ENCODE data around the gene C18orf63. TPM values are rescaled to one million over a fixed set of nuclear protein-coding genes. Genes with fewer than 3 reads are reported as not detected.
A peak's percentile ranks its signal among the peaks of the same experiment; 100 is the strongest.

The C18orf63 gene
- not detected for total RNA-seq

DNA sequence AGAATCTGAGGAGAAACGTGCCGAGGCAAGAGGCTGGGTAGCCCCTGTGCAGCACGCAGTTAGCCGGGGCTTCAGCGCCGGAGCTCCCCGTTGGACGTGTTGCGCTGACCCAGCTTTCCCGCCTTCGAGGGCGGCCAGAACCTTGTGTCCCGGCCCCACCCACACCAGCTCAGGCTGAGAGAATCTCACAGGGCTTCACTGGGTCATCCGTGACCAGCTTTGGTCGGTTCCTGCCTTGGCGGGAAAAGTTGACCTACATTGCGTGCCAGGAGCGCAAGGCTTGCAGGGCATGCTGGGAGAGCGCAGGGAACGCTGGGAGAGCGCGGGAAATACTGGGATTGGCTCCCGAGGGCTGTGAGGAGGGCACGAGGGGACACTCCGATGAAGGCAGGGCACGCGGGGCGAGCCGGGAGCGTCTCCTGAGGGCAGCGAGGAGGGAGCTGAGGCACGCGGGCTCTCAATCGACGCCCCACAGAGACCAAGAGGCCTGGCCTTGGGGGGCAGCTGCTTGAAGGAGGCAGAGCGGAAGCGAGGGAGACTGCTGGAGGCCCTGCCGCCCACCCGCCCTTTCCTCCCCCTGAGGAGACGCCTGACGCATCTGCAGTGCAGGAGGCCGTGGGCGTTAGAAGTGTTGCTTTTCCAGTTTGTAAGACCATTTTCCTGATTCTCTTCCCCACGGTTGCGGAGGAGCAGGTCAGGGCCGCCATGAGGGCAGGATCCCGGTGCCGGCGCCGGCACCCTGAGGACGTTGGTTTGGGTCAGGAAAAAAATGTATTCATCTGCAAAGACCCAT, at the start of gene C18orf63:
Gene C18orf63 (plus strand): TSS at position 376 of the 793 bp plus-strand sequence. CDS start 2,027 bp downstream, outside the sequence.
- intact Hi-C loops (cut with DNase I) = no loop called here
- no peaks in the 10 kb centered on the region for H3K9me3 ChIP-seq
- no peak for TF ChIP-seq POLR2AphosphoS5 (IDR thresholded peaks at IDR 0.05; ENCODE audit: insufficient read depth in 1 of 2, low read depth in 1 of 2)
- TF ChIP-seq, protein P1, sequence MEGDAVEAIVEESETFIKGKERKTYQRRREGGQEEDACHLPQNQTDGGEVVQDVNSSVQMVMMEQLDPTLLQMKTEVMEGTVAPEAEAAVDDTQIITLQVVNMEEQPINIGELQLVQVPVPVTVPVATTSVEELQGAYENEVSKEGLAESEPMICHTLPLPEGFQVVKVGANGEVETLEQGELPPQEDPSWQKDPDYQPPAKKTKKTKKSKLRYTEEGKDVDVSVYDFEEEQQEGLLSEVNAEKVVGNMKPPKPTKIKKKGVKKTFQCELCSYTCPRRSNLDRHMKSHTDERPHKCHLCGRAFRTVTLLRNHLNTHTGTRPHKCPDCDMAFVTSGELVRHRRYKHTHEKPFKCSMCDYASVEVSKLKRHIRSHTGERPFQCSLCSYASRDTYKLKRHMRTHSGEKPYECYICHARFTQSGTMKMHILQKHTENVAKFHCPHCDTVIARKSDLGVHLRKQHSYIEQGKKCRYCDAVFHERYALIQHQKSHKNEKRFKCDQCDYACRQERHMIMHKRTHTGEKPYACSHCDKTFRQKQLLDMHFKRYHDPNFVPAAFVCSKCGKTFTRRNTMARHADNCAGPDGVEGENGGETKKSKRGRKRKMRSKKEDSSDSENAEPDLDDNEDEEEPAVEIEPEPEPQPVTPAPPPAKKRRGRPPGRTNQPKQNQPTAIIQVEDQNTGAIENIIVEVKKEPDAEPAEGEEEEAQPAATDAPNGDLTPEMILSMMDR (IDR thresholded peaks at IDR 0.05) = no peak
- H3K27me3 ChIP-seq = no peaks in the 10 kb centered on the region
- no peak within 1 kb of the TSS for H3K4me3 ChIP-seq
- H3K4me1 ChIP-seq = no peaks in the 10 kb centered on the region
- H3K27ac ChIP-seq = no peak within 1 kb of the TSS
- DNase-seq (ENCODE audit: extremely low spot score in 2 of 2) = no peak
- no peaks in the 10 kb centered on the region for H3K36me3 ChIP-seq

- Histone ChIP-seq H3K27ac (no peak overlapping the region), H3K4me1 (peaks cover 3% of the 10 kb centered on the region), H3K36me3 (peaks cover 0 to 13% of the 10 kb centered on the region in 2 donors), H3K9me3 (no peaks in the 10 kb centered on the region), H3K27me3 (no peaks in the 10 kb centered on the region), H3K4me3 (no peak overlapping the region)
- TF ChIP-seq POLR2AphosphoS5 (IDR thresholded peaks at IDR 0.05; ENCODE audit: insufficient read depth in 1 of 2, low read depth in 1 of 2) = no peak
- TF ChIP-seq, protein P1 (IDR thresholded peaks at IDR 0.05) = no peak
- no peak for TF ChIP-seq POLR2A (IDR thresholded peaks at IDR 0.05)
- DNase-seq (ENCODE audit: extremely low spot score in 2 of 2) = no peak
- intact Hi-C loops (cut with DNase I) = no loop called here
These were observed 49.5 kb upstream of the C18orf63 start for GRCh38 chr18:74266161-74266560.

GRCh38 chr18:74268175-74268574, 47.5 kb upstream of the C18orf63 start:
- Histone ChIP-seq H3K4me3 (no peak overlapping the region), H3K27me3 (no peaks in the 10 kb centered on the region), H3K27ac (no peak overlapping the region), H3K4me1 (peaks cover 12% of the 10 kb centered on the region), H3K9me3 (no peaks in the 10 kb centered on the region), H3K36me3 (peaks cover 0 to under 1% of the 10 kb centered on the region in 2 donors)
- no peak for DNase-seq (ENCODE audit: extremely low spot score in 2 of 2)
- intact Hi-C loops (cut with DNase I) = no loop called here
- TF ChIP-seq POLR2A (IDR thresholded peaks at IDR 0.05) (no peak), POLR2AphosphoS5 (IDR thresholded peaks at IDR 0.05; ENCODE audit: insufficient read depth in 1 of 2, low read depth in 1 of 2) (no peak)
- TF ChIP-seq, protein P1 (IDR thresholded peaks at IDR 0.05) = no peak

GRCh38 chr18:74268933-74269620, 46.6 kb upstream of the C18orf63 start:
- Histone ChIP-seq H3K36me3 (no peaks in the 10 kb centered on the region), H3K4me1 (peaks cover 12% of the 10 kb centered on the region), H3K4me3 (no peak overlapping the region), H3K9me3 (no peaks in the 10 kb centered on the region), H3K27me3 (no peaks in the 10 kb centered on the region), H3K27ac (no peak overlapping the region)
- intact Hi-C loops (cut with DNase I) = no loop called here
- no peak for DNase-seq (ENCODE audit: extremely low spot score in 2 of 2)
- TF ChIP-seq POLR2AphosphoS5 (IDR thresholded peaks at IDR 0.05; ENCODE audit: insufficient read depth in 1 of 2, low read depth in 1 of 2) (no peak), POLR2A (IDR thresholded peaks at IDR 0.05) (no peak)
- TF ChIP-seq, protein P1 (IDR thresholded peaks at IDR 0.05) = no peak

DNA sequence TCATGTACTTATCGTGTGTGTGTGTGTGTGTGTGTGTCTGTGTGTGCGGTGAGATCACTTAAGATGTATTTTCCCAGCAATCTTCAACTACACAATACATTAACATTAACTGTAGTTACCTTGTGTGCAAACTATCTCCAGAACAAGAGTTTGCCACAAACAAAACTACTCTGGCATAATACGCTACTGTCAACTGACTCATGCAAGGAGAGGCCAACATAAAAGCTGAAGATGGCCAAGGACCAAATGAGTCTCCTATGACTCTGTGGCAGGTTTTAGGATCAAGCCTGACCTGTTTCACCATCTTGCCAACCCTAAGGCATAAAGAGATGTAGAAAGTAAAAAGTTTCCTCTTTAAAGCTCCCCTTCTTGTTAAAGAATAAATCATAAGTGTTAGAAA, 44.0 kb upstream of the C18orf63 start:
- no peaks in the 10 kb centered on the region for H3K27me3 ChIP-seq
- intact Hi-C loops (cut with DNase I) = no loop called here
- no peak for DNase-seq (ENCODE audit: extremely low spot score in 2 of 2)
- peaks cover 27% of the 10 kb centered on the region for H3K4me1 ChIP-seq
- no peak overlapping the region for H3K4me3 ChIP-seq
- H3K36me3 ChIP-seq = no peaks in the 10 kb centered on the region
- no peaks in the 10 kb centered on the region for H3K9me3 ChIP-seq
- H3K27ac ChIP-seq = no peak overlapping the region
- TF ChIP-seq, protein P1 (IDR thresholded peaks at IDR 0.05) = no peak
- TF ChIP-seq POLR2AphosphoS5 (IDR thresholded peaks at IDR 0.05; ENCODE audit: insufficient read depth in 1 of 2, low read depth in 1 of 2) = peak in 1 of 2 donors; percentile 69

Data from vagina (tissue), 2 donors.